Keratinocyte (primary cell): Measurements from ENCODE around the gene RCBTB2. TPM values are rescaled to one million over a fixed set of nuclear protein-coding genes. Genes with fewer than 3 reads are reported as not detected.

Source experiments
- DNase-seq: peaks from one replicate; pipeline ENCODE4 v3.0.0-alpha.2; 2011; ENCODE audit warnings: low read depth, missing footprints, low spot score
- FAIRE-seq: peaks from 2 replicates; lab custom pipeline; 2011; peaks lifted over from hg19 to GRCh38; lab: Jason Lieb, UNC
- H2AFZ ChIP-seq: 2 replicates; pipeline ENCODE4 v1.6.0; 2012; ENCODE audit warnings: low read length, control low read depth, inconsistent platforms; ENCODE audit not compliant: control insufficient read depth
- H3K27ac ChIP-seq: 2 replicates; pipeline ENCODE4 v1.5.1; 2011; ENCODE audit warnings: low read length; ENCODE audit not compliant: control insufficient read depth, insufficient read depth
- H3K27me3 ChIP-seq: 3 replicates; pipeline ENCODE4 v1.6.0; 2011; ENCODE audit warnings: low read length; ENCODE audit not compliant: control insufficient read depth, insufficient read depth; ENCODE audit errors: extremely low read depth
- H3K36me3 ChIP-seq, 2 experiments: 2 replicates in 1 of 2; 3 replicates in 1 of 2; pipeline ENCODE4 v1.5.1; 2011; ENCODE audit warnings: low read length in 2 of 2, mild to moderate bottlenecking in 1 of 2; ENCODE audit not compliant: control insufficient read depth in 2 of 2, insufficient read depth in 2 of 2; ENCODE audit errors: extremely low read depth in 1 of 2
- H3K4me1 ChIP-seq: 3 replicates; pipeline ENCODE4 v1.5.1; 2011; ENCODE audit warnings: low read length; ENCODE audit not compliant: control insufficient read depth, insufficient read depth; ENCODE audit errors: extremely low read depth
- H3K4me2 ChIP-seq: 3 replicates; pipeline ENCODE4 v1.6.0; 2011; ENCODE audit warnings: low read depth, low read length; ENCODE audit not compliant: control insufficient read depth, insufficient read depth; ENCODE audit errors: extremely low read depth
- H3K4me3 ChIP-seq, 3 experiments: fragments of 200-600 bp in 1 of 3; sonication (generic) in 1 of 3; 2 replicates in 2 of 3; 3 replicates in 1 of 3; pipeline ENCODE4 v1.5.1; 2011 to 2016; ENCODE audit warnings: low read length in 3 of 3, mild to moderate bottlenecking in 3 of 3, control low read depth in 2 of 3, inconsistent platforms in 1 of 3, low read depth in 1 of 3, mixed read lengths in 1 of 3, mixed run types in 1 of 3, moderate library complexity in 1 of 3; ENCODE audit not compliant: control insufficient read depth in 2 of 3, insufficient read depth in 2 of 3; ENCODE audit errors: extremely low read depth in 1 of 3
- H3K79me2 ChIP-seq: 2 replicates; pipeline ENCODE4 v1.6.0; 2012; ENCODE audit warnings: low read length; ENCODE audit not compliant: control insufficient read depth, insufficient read depth
- H3K9ac ChIP-seq: 3 replicates; pipeline ENCODE4 v1.6.0; 2011; ENCODE audit warnings: low read length; ENCODE audit not compliant: control insufficient read depth, insufficient read depth; ENCODE audit errors: extremely low read depth
- H3K9me1 ChIP-seq: 3 replicates; pipeline ENCODE4 v1.6.0; 2011; ENCODE audit warnings: low read length; ENCODE audit not compliant: control insufficient read depth, insufficient read depth; ENCODE audit errors: extremely low read depth
- H3K9me3 ChIP-seq: 2 replicates; pipeline ENCODE4 v1.5.1; 2012; ENCODE audit warnings: low read depth, low read length; ENCODE audit not compliant: control insufficient read depth
- H4K20me1 ChIP-seq: 3 replicates; pipeline ENCODE4 v1.6.0; 2011; ENCODE audit warnings: low read length; ENCODE audit not compliant: control insufficient read depth, insufficient read depth; ENCODE audit errors: extremely low read depth
- EZH2 ChIP-seq: IDR thresholded peaks from one replicate; pipeline ENCODE4 v1.6.1; 2012; ENCODE audit warnings: inconsistent platforms, mild to moderate bottlenecking, low read length, moderate library complexity
- dilution Hi-C: fragments of 300-500 bp; cut with MboI; formaldehyde crosslinking; loops from one replicate; pipeline ENCODE4 v1.7.0; 2020; ENCODE audit warnings: low sequenced_read_pairs; ENCODE audit not compliant: extremely low pct_ligation_motif_present
- polyA plus RNA-seq, 5 experiments: library from polyadenylated mRNA; depleted of rRNA in 3 of 5; stranded (reverse) in 3 of 5; stranded (forward) in 1 of 5; unstranded in 1 of 5; fragments of >200 nt; gene quantifications; 1 replicate in 1 of 5; 2 replicates in 3 of 5; 3 replicates in 1 of 5; pipeline versions ENCODE4 v1.2.1 to v1.2.3, GENCODE V29; 2011 to 2012; ENCODE audit warnings: missing spikeins in 2 of 5, low read depth in 1 of 5, low replicate concordance in 1 of 5
- TF ChIP-seq, protein P1 (sequence below), 3 experiments: IDR thresholded peaks in 1 of 3; conservative IDR thresholded peaks in 1 of 3; optimal IDR thresholded peaks in 1 of 3; 2 replicates in 2 of 3; 3 replicates in 1 of 3; pipeline versions ENCODE3 to v1.5.1; 2011; ENCODE audit warnings: low read length in 3 of 3, mild to moderate bottlenecking in 3 of 3, moderate library complexity in 2 of 3, control low read depth in 1 of 3, inconsistent platforms in 1 of 3; ENCODE audit not compliant: insufficient read depth in 2 of 3; ENCODE audit errors: extremely low read depth in 1 of 3

RCBTB2 gene
- polyA plus RNA-seq, 1 donor (not counting 4 experiments of a cell fraction or from before 2014, with no cell fraction given), result 5.5 TPM

DNA sequence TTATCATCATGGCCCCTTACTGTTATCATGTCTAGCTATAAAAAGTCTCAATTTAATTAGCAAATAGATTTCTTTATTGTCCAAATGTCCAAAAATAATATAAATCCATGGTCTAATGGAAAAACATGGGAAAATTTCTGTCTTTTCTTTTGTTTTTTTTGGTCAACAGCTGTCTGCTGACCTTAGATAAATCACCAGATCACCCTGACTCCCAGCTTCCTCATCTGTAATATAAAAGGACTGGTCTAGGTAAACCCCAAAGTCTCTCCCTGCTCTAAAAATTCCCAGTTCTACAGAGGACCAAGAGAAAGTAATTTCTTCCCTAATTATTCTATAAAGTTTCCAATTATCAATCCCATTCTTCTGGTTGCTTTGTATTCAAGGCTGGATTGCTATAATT is 30.7 kb upstream of the RCBTB2 start:
- no peaks in the 10 kb centered on the region for H3K9me1 ChIP-seq
- H3K36me3 ChIP-seq, result no peaks in the 10 kb centered on the region
- no peak overlapping the region for H3K4me2 ChIP-seq
- no peak overlapping the region for H3K9ac ChIP-seq
- dilution Hi-C loops, result no loop called here
- FAIRE-seq (no peak), DNase-seq (no peak)
- H3K4me3 ChIP-seq, result no peak overlapping the region
- no peaks in the 10 kb centered on the region for H3K27me3 ChIP-seq
- H3K79me2 ChIP-seq, result no peaks in the 10 kb centered on the region
- no peaks in the 10 kb centered on the region for H3K9me3 ChIP-seq
- H4K20me1 ChIP-seq, result no peaks in the 10 kb centered on the region
- no peaks in the 10 kb centered on the region for H3K4me1 ChIP-seq
- no peak overlapping the region for H3K27ac ChIP-seq
- no peak overlapping the region for H2AFZ ChIP-seq
- TF ChIP-seq EZH2, result no peak
- TF ChIP-seq, protein P1, sequence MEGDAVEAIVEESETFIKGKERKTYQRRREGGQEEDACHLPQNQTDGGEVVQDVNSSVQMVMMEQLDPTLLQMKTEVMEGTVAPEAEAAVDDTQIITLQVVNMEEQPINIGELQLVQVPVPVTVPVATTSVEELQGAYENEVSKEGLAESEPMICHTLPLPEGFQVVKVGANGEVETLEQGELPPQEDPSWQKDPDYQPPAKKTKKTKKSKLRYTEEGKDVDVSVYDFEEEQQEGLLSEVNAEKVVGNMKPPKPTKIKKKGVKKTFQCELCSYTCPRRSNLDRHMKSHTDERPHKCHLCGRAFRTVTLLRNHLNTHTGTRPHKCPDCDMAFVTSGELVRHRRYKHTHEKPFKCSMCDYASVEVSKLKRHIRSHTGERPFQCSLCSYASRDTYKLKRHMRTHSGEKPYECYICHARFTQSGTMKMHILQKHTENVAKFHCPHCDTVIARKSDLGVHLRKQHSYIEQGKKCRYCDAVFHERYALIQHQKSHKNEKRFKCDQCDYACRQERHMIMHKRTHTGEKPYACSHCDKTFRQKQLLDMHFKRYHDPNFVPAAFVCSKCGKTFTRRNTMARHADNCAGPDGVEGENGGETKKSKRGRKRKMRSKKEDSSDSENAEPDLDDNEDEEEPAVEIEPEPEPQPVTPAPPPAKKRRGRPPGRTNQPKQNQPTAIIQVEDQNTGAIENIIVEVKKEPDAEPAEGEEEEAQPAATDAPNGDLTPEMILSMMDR (optimal IDR thresholded peaks at IDR 0.05 in 1 of 3, IDR thresholded peaks at IDR 0.05 in 1 of 3, conservative IDR thresholded peaks at IDR 0.05 in 1 of 3; ENCODE audit: extremely low read depth in 1 of 3, insufficient read depth in 2 of 3, low read length in 3 of 3), result no peak

DNA sequence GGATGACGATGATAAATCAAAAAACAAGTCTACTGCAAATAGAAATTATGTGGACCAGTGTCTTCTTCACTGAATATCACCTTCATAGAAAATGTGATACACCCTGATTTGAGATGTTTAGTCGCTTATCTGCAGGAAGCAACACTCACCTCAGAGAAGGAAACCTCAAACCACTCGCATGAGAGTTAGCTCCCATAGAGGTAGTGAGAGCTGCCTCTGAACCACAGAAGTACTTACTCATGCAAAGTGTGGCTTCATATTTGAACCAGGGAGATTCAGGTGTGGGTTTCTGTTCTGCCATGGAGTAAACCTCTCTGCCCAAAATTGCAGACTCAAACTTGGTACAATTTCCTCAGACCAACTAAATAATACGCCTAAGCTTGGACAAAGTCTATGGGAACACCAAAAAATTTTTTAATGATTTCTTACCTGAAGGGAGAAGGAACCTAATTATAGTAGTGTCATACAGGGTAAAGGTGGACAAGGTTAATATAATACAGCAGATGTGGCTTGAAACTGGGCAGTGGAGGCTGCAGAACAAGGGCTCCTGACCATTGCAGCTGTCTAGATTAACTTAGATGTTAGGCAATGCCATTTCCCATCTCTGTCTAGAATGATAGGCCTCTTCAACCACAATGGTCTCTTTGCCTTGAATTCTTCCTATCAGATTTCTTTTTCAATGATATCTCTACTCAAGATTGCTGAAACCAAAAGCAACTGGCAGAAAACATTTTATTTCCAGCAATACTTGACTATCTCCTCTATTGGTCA is 29.6 kb upstream of the RCBTB2 start:
- no peaks in the 10 kb centered on the region for H3K79me2 ChIP-seq
- H2AFZ ChIP-seq, result no peak overlapping the region
- H3K36me3 ChIP-seq, result no peaks in the 10 kb centered on the region
- TF ChIP-seq, protein P1 (optimal IDR thresholded peaks at IDR 0.05 in 1 of 3, IDR thresholded peaks at IDR 0.05 in 1 of 3, conservative IDR thresholded peaks at IDR 0.05 in 1 of 3; ENCODE audit: extremely low read depth in 1 of 3, insufficient read depth in 2 of 3, low read length in 3 of 3), result no peak
- no peak for TF ChIP-seq EZH2
- no peak overlapping the region for H3K4me3 ChIP-seq
- no peak overlapping the region for H3K4me2 ChIP-seq
- H3K9me3 ChIP-seq, result no peaks in the 10 kb centered on the region
- no peak overlapping the region for H3K27ac ChIP-seq
- no peak for DNase-seq
- no peak overlapping the region for H3K9ac ChIP-seq
- peak; percentile 39 for FAIRE-seq
- no peaks in the 10 kb centered on the region for H3K27me3 ChIP-seq
- H3K9me1 ChIP-seq, result no peaks in the 10 kb centered on the region
- H3K4me1 ChIP-seq, result no peaks in the 10 kb centered on the region
- H4K20me1 ChIP-seq, result no peaks in the 10 kb centered on the region
- dilution Hi-C loops, result no loop called here
